ENCODE data around the gene KLHL6. TPM values are rescaled to one million over a fixed set of nuclear protein-coding genes. Genes with fewer than 3 reads are reported as not detected.

KLHL6 gene
- total RNA-seq, 2 experiments from 2014 or later: 26.6 to 26.8 TPM

- H3K36me3 Mint-ChIP-seq: peaks cover 26% of the 10 kb centered on the region
- H3K27me3 Mint-ChIP-seq: no peaks in the 10 kb centered on the region
- no peak overlapping the region for H3K4me3 Mint-ChIP-seq
- H3K4me1 Mint-ChIP-seq: no peaks in the 10 kb centered on the region
- no peak for DNase-seq
- no peak overlapping the region for H3K27ac Mint-ChIP-seq
- no peaks in the 10 kb centered on the region for H3K9me3 Mint-ChIP-seq
These were observed 62.0 kb downstream of the KLHL6 start for GRCh38 chr3:183493296-183494045.

- DNase-seq: no peak
- no peak overlapping the region for H3K4me3 Mint-ChIP-seq
- no peaks in the 10 kb centered on the region for H3K4me1 Mint-ChIP-seq
- peaks cover 26% of the 10 kb centered on the region for H3K36me3 Mint-ChIP-seq
- no peak overlapping the region for H3K27ac Mint-ChIP-seq
- H3K27me3 Mint-ChIP-seq: no peaks in the 10 kb centered on the region
- no peaks in the 10 kb centered on the region for H3K9me3 Mint-ChIP-seq
These were observed 62.7 kb downstream of the KLHL6 start for GRCh38 chr3:183492849-183493179.

- H3K4me3 Mint-ChIP-seq: no peak overlapping the region
- no peak for DNase-seq
- H3K27me3 Mint-ChIP-seq: no peaks in the 10 kb centered on the region
- no peaks in the 10 kb centered on the region for H3K4me1 Mint-ChIP-seq
- peaks cover 24% of the 10 kb centered on the region for H3K36me3 Mint-ChIP-seq
- H3K27ac Mint-ChIP-seq: no peak overlapping the region
- no peaks in the 10 kb centered on the region for H3K9me3 Mint-ChIP-seq
These were observed 63.3 kb downstream of the KLHL6 start for GRCh38 chr3:183491923-183492848.

- no peaks in the 10 kb centered on the region for H3K9me3 Mint-ChIP-seq
- no peak for DNase-seq
- H3K27me3 Mint-ChIP-seq: no peaks in the 10 kb centered on the region
- H3K4me1 Mint-ChIP-seq: peaks cover 3% of the 10 kb centered on the region
- no peak overlapping the region for H3K27ac Mint-ChIP-seq
- no peak overlapping the region for H3K4me3 Mint-ChIP-seq
- peaks cover 19% of the 10 kb centered on the region for H3K36me3 Mint-ChIP-seq
These were observed 64.2 kb downstream of the KLHL6 start for GRCh38 chr3:183491109-183491922.

GRCh38 chr3:183490653-183491052 is 64.9 kb downstream of the KLHL6 start:
- no peaks in the 10 kb centered on the region for H3K27me3 Mint-ChIP-seq
- peaks cover 19% of the 10 kb centered on the region for H3K36me3 Mint-ChIP-seq
- DNase-seq: no peak
- no peak overlapping the region for H3K4me3 Mint-ChIP-seq
- H3K9me3 Mint-ChIP-seq: no peaks in the 10 kb centered on the region
- H3K4me1 Mint-ChIP-seq: peaks cover 3% of the 10 kb centered on the region
- H3K27ac Mint-ChIP-seq: no peak overlapping the region

GRCh38 chr3:183490211-183490601 is 65.3 kb downstream of the KLHL6 start:
- Mint-ChIP-seq H3K27ac (no peak overlapping the region), H3K27me3 (no peaks in the 10 kb centered on the region), H3K9me3 (no peaks in the 10 kb centered on the region), H3K4me3 (no peak overlapping the region), H3K36me3 (peaks cover 19% of the 10 kb centered on the region), H3K4me1 (peaks cover 3% of the 10 kb centered on the region)
- DNase-seq: no peak

- Mint-ChIP-seq H3K27me3 (no peaks in the 10 kb centered on the region), H3K4me3 (no peak overlapping the region), H3K4me1 (peaks cover 3% of the 10 kb centered on the region), H3K36me3 (peaks cover 19% of the 10 kb centered on the region), H3K27ac (no peak overlapping the region), H3K9me3 (no peaks in the 10 kb centered on the region)
- DNase-seq: no peak
These were observed 65.9 kb downstream of the KLHL6 start for GRCh38 chr3:183489455-183490210.

- H3K36me3 Mint-ChIP-seq: peaks cover 15% of the 10 kb centered on the region
- no peak for DNase-seq
These were observed 67.2 kb downstream of the KLHL6 start for GRCh38 chr3:183488343-183488742.

GRCh38 chr3:183487896-183488295 is 67.6 kb downstream of the KLHL6 start:
- Mint-ChIP-seq H3K9me3 (no peaks in the 10 kb centered on the region), H3K36me3 (peaks cover 12% of the 10 kb centered on the region), H3K4me3 (no peak overlapping the region), H3K27ac (no peak overlapping the region), H3K27me3 (no peaks in the 10 kb centered on the region), H3K4me1 (peaks cover 3% of the 10 kb centered on the region)
- DNase-seq: no peak

More at GRCh38 chr3:183488343-183488742, 67.2 kb downstream of the KLHL6 start:
- H3K27ac Mint-ChIP-seq: peak overlapping the region; percentile 6
- H3K9me3 Mint-ChIP-seq: no peaks in the 10 kb centered on the region
- peaks cover 3% of the 10 kb centered on the region for H3K4me1 Mint-ChIP-seq
- no peaks in the 10 kb centered on the region for H3K27me3 Mint-ChIP-seq
- no peak overlapping the region for H3K4me3 Mint-ChIP-seq

- Mint-ChIP-seq H3K4me3 (no peak overlapping the region), H3K27me3 (no peaks in the 10 kb centered on the region), H3K36me3 (peaks cover 6% of the 10 kb centered on the region), H3K9me3 (no peaks in the 10 kb centered on the region), H3K27ac (no peak overlapping the region), H3K4me1 (peaks cover 3% of the 10 kb centered on the region)
- no peak for DNase-seq
These were observed 68.5 kb downstream of the KLHL6 start for GRCh38 chr3:183487016-183487415.

- Mint-ChIP-seq H3K27me3 (no peaks in the 10 kb centered on the region), H3K27ac (no peak overlapping the region), H3K36me3 (peaks cover 4% of the 10 kb centered on the region), H3K4me1 (peaks cover 3% of the 10 kb centered on the region), H3K4me3 (no peak overlapping the region), H3K9me3 (no peaks in the 10 kb centered on the region)
- no peak for DNase-seq
These were observed 69.0 kb downstream of the KLHL6 start for GRCh38 chr3:183486472-183486871.

GRCh38 chr3:183485585-183485984 is 69.9 kb downstream of the KLHL6 start:
- Mint-ChIP-seq H3K9me3 (no peaks in the 10 kb centered on the region), H3K4me3 (no peak overlapping the region), H3K27me3 (no peaks in the 10 kb centered on the region), H3K4me1 (peaks cover 3% of the 10 kb centered on the region), H3K27ac (peak overlapping the region; percentile 3), H3K36me3 (no peaks in the 10 kb centered on the region)
- no peak for DNase-seq

- Mint-ChIP-seq H3K9me3 (no peaks in the 10 kb centered on the region), H3K4me3 (no peak overlapping the region), H3K27ac (no peak overlapping the region), H3K27me3 (no peaks in the 10 kb centered on the region), H3K36me3 (no peaks in the 10 kb centered on the region), H3K4me1 (peaks cover 3% of the 10 kb centered on the region)
- DNase-seq: no peak
These were observed 70.4 kb downstream of the KLHL6 start for GRCh38 chr3:183485093-183485492.

- Mint-ChIP-seq H3K27ac (no peak overlapping the region), H3K27me3 (no peaks in the 10 kb centered on the region), H3K9me3 (no peaks in the 10 kb centered on the region), H3K36me3 (no peaks in the 10 kb centered on the region), H3K4me3 (no peak overlapping the region), H3K4me1 (peaks cover 3% of the 10 kb centered on the region)
- no peak for DNase-seq
These were observed 71.0 kb downstream of the KLHL6 start for GRCh38 chr3:183484431-183485075.
